COR-L47 (cell line): ENCODE measurements around the gene NNAT.
A peak's percentile ranks its signal among the peaks of the same experiment; 100 is the strongest.

Experiments
- DNase-seq: peaks from one replicate; lab custom pipeline; 2025; lab: John Stamatoyannopoulos, UW

The NNAT gene

GRCh38 chr20:37523911-37524700, 3.1 kb downstream of the NNAT start:
- DNase-seq = no peak

- no peak for DNase-seq
Measured at GRCh38 chr20:37524859-37525708, 4.0 kb downstream of the NNAT start.

- no peak for DNase-seq
Measured at GRCh38 chr20:37525810-37526209, 4.8 kb downstream of the NNAT start.

- no peak for DNase-seq
Measured at GRCh38 chr20:37526238-37526838, 5.3 kb downstream of the NNAT start.

- DNase-seq = no peak
Measured at GRCh38 chr20:37526839-37527637, 6.0 kb downstream of the NNAT start.

GRCh38 chr20:37527638-37528445, 6.8 kb downstream of the NNAT start, which contains the start of gene BLCAP:
BLCAP (minus strand) TSS chr20:37527876; CDS start chr20:37519174, 8,702 bp downstream.
- DNase-seq = peak; percentile 89

- no peak for DNase-seq
Measured at GRCh38 chr20:37528446-37529213, 7.6 kb downstream of the NNAT start.

GRCh38 chr20:37529214-37529967, 8.3 kb downstream of the NNAT start:
- no peak for DNase-seq

- no peak for DNase-seq
Measured at GRCh38 chr20:37529968-37530600, 9.0 kb downstream of the NNAT start.

GRCh38 chr20:37530696-37531095, 9.6 kb downstream of the NNAT start:
- DNase-seq = no peak

GRCh38 chr20:37531856-37532255, 10.8 kb downstream of the NNAT start:
- no peak for DNase-seq

- no peak for DNase-seq
Measured at GRCh38 chr20:37533154-37533715, 12.2 kb downstream of the NNAT start.

- peak; percentile 45 for DNase-seq
Measured at GRCh38 chr20:37534401-37535157, 13.5 kb downstream of the NNAT start.

GRCh38 chr20:37535443-37536132, 14.5 kb downstream of the NNAT start:
- DNase-seq = no peak

GRCh38 chr20:37537505-37537904, 16.5 kb downstream of the NNAT start:
- DNase-seq = no peak

GRCh38 chr20:37538003-37538402, 17.0 kb downstream of the NNAT start:
- no peak for DNase-seq

GRCh38 chr20:37539424-37539823, 18.4 kb downstream of the NNAT start:
- DNase-seq = no peak
